ENCODE measurements around the gene ACTMAP.
"Not testable (repeated sequence)": the region's sequence is repeated elsewhere in the genome, so short reads cannot be mapped to it uniquely, and the experiment has no call there.

Gene ACTMAP

GRCh38 chr19:40743926-40744325 lies 6.4 kb downstream of the ACTMAP start:
- DNase-seq (ENCODE audit: low read depth): no peak

GRCh38 chr19:40742886-40743285 lies 7.4 kb downstream of the ACTMAP start:
- DNase-seq (ENCODE audit: low read depth): no peak

GRCh38 chr19:40742477-40742876 lies 7.8 kb downstream of the ACTMAP start:
- DNase-seq (ENCODE audit: low read depth): no peak

GRCh38 chr19:40741527-40742390 lies 8.5 kb downstream of the ACTMAP start:
- no peak for DNase-seq (ENCODE audit: low read depth)

GRCh38 chr19:40740747-40741146 lies 9.5 kb downstream of the ACTMAP start:
- no peak for DNase-seq (ENCODE audit: low read depth)

GRCh38 chr19:40739871-40740703 lies 10.2 kb downstream of the ACTMAP start:
- DNase-seq (ENCODE audit: low read depth): no peak

- DNase-seq (ENCODE audit: low read depth): no peak
These were observed 11.0 kb downstream of the ACTMAP start for GRCh38 chr19:40739030-40739839.

GRCh38 chr19:40737102-40737644 lies 13.1 kb downstream of the ACTMAP start:
- no peak for DNase-seq (ENCODE audit: low read depth)

- no peak for DNase-seq (ENCODE audit: low read depth)
These were observed 13.6 kb downstream of the ACTMAP start for GRCh38 chr19:40736661-40737060.

- no peak for DNase-seq (ENCODE audit: low read depth)
These were observed 15.1 kb downstream of the ACTMAP start for GRCh38 chr19:40735013-40735771.

GRCh38 chr19:40733149-40733548 lies 17.1 kb downstream of the ACTMAP start:
- DNase-seq (ENCODE audit: low read depth): no peak

GRCh38 chr19:40732304-40732703 lies 18.0 kb downstream of the ACTMAP start:
- not testable (repeated sequence) for DNase-seq (ENCODE audit: low read depth)

- not testable (repeated sequence) for DNase-seq (ENCODE audit: low read depth)
These were observed 20.2 kb downstream of the ACTMAP start for GRCh38 chr19:40730065-40730464.

- no peak for DNase-seq (ENCODE audit: low read depth)
These were observed 24.0 kb downstream of the ACTMAP start for GRCh38 chr19:40726279-40726678.

- DNase-seq (ENCODE audit: low read depth): no peak
These were observed 25.4 kb downstream of the ACTMAP start for GRCh38 chr19:40724855-40725254.

GRCh38 chr19:40724315-40724714 lies 26.0 kb downstream of the ACTMAP start:
- no peak for DNase-seq (ENCODE audit: low read depth)

GRCh38 chr19:40723661-40724254 lies 26.5 kb downstream of the ACTMAP start:
- no peak for DNase-seq (ENCODE audit: low read depth)

GRCh38 chr19:40721936-40722661 lies 28.2 kb downstream of the ACTMAP start:
- no peak for DNase-seq (ENCODE audit: low read depth)

GRCh38 chr19:40721140-40721486 lies 29.2 kb downstream of the ACTMAP start:
- DNase-seq (ENCODE audit: low read depth): no peak

GRCh38 chr19:40719414-40719894 lies 30.8 kb downstream of the ACTMAP start:
- no peak for DNase-seq (ENCODE audit: low read depth)

Measured in stimulated activated CD8-positive, alpha-beta memory T cell treated with anti-CD3 and anti-CD28 coated beads, Interleukin-4, amount 100 ng/mL, for 24 hours (primary cell).